Measurements from ENCODE around the gene GOLGA6C. TPM values are rescaled to one million over a fixed set of nuclear protein-coding genes. Genes with fewer than 3 reads are reported as not detected.
"Not testable (repeated sequence)": the region's sequence is repeated elsewhere in the genome, so short reads cannot be mapped to it uniquely, and the experiment has no call there.

The GOLGA6C gene
- total RNA-seq, 1 donor from 2014 or later, result not detected

DNA sequence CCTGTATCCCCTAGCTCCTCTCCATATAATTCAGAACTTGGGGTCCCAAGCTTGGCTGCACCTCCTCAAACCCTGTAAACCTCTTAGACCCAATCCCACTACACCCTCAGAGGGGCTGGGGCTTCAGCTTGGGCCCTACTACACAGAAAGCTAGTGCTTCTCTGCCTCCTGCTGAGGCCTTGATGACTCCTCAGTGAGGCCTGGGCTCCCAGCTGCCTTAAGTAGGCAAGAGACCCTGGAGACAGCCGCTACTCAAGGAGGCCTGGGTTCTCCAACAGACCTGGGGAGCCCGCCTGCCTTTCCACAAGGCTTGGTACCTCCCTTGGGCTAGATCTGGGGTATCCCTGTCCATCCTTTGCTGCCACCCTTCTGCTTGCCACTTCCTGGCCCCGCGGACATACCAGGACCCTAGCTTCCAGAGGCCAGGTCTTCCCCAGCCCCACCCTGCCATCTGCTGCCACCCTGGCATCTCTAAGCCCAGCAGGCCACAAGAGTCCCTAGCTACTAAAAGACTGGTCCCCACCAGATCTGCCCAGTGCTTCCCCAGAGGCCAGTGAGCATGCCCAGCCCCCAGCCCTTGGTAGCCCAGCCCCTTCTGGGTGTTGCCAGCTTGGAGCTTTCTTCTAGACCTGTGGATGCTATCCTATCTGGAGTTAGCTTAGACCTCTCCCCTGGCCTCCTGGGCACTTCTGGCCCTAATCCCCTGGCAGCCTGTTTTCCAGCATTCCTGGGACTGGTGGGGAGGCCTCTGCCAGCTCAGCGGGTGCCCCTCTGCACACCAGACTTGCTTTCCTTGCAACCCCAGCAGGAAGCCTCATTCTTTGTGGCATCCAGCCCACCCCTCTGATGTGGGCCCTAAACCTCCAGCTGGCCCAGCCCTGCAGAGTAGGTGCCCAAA lies 42.8 kb upstream of the GOLGA6C start:
- Mint-ChIP-seq H3K27me3 (no peaks in the 10 kb centered on the region), H3K27ac (no peak overlapping the region), H3K36me3 (ENCODE audit: low read depth) (peaks cover 18% of the 10 kb centered on the region), H3K4me1 (peaks cover 14% of the 10 kb centered on the region), H3K4me3 (no peak overlapping the region), H3K9me3 (no peaks in the 10 kb centered on the region)
- DNase-seq, result no peak
- CTCF ChIA-PET, result interaction anchor here (1.0 to 1.5 kb wide), 3 partner anchors 11 to 186 kb away, joined by 3 to 6 read pairs (median 3); no protein-coding TSS in a partner anchor
- POLR2A ChIA-PET, result interaction anchor here (0.7 to 1.6 kb wide), 4 partner anchors 9 to 180 kb away, joined by 3 to 7 read pairs (median 4); no protein-coding TSS in a partner anchor
- no peak for ATAC-seq (ENCODE audit: low read depth)
- no peak for TF ChIP-seq CTCF (IDR thresholded peaks at IDR 0.05)
- intact Hi-C loops (cut with micrococcal nuclease), result no loop called here

DNA sequence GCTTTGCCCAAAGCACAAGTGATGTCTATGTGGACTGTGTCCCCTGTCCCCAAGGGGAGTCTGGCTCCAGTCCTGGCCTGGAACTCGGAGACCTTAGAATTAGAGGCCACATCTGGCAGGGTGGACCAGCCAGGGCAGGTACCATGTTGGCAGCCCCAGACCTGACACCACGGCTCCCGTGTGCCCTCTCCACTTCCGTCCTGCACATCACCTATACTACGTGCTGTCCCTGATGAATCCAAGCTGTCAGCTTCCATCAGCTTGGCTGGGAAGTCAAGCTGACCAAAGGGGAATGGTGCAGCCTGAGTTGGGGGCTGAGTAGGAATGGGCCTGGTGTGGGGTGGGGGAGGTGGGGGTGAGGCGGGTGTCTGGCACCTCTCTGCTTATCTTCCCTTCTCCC lies 41.1 kb upstream of the GOLGA6C start:
- ATAC-seq (ENCODE audit: low read depth) (no peak), DNase-seq (no peak)
- no peaks in the 10 kb centered on the region for H3K27me3 Mint-ChIP-seq
- POLR2A ChIA-PET, result no interaction called here
- no peak for TF ChIP-seq CTCF (IDR thresholded peaks at IDR 0.05)
- no peak overlapping the region for H3K4me3 Mint-ChIP-seq
- H3K4me1 Mint-ChIP-seq, result peaks cover 14% of the 10 kb centered on the region
- peaks cover 8% of the 10 kb centered on the region for H3K36me3 Mint-ChIP-seq (ENCODE audit: low read depth)
- CTCF ChIA-PET, result no interaction called here
- H3K27ac Mint-ChIP-seq, result no peak overlapping the region
- no peaks in the 10 kb centered on the region for H3K9me3 Mint-ChIP-seq
- intact Hi-C loops (cut with micrococcal nuclease), result no loop called here

GRCh38 chr15:75217574-75217973 lies 40.6 kb upstream of the GOLGA6C start:
- H3K27ac Mint-ChIP-seq; DNase-seq; CTCF ChIA-PET; intact Hi-C loops (cut with micrococcal nuclease); H3K9me3 Mint-ChIP-seq; ATAC-seq (ENCODE audit: low read depth); H3K36me3 Mint-ChIP-seq (ENCODE audit: low read depth); POLR2A ChIA-PET; H3K27me3 Mint-ChIP-seq; H3K4me3 Mint-ChIP-seq: not testable (repeated sequence)
- peaks cover 14% of the 10 kb centered on the region for H3K4me1 Mint-ChIP-seq

- ChIA-PET CTCF (interaction anchor here (1.1 kb wide), 1 partner anchor 176 kb away, joined by 4 read pairs; no protein-coding TSS in a partner anchor), POLR2A (interaction anchor here (0.7 to 1.5 kb wide), 5 partner anchors 12 to 196 kb away, joined by 3 to 6 read pairs (median 4); partner anchors contain the start of genes C15orf39 and PPCDC)
- intact Hi-C loops (cut with micrococcal nuclease); H3K4me3 Mint-ChIP-seq; H3K36me3 Mint-ChIP-seq (ENCODE audit: low read depth); H3K9me3 Mint-ChIP-seq; DNase-seq; H3K27me3 Mint-ChIP-seq: not testable (repeated sequence)
- H3K27ac Mint-ChIP-seq, result peak overlapping the region; percentile 77
- ATAC-seq (ENCODE audit: low read depth), result peak; percentile 66
- peaks cover 14% of the 10 kb centered on the region for H3K4me1 Mint-ChIP-seq
These were observed 38.6 kb upstream of the GOLGA6C start for GRCh38 chr15:75219507-75219929.

GRCh38 chr15:75223688-75224087 lies 34.4 kb upstream of the GOLGA6C start:
- peaks cover 14% of the 10 kb centered on the region for H3K4me1 Mint-ChIP-seq
- intact Hi-C loops (cut with micrococcal nuclease), result no loop called here
- ATAC-seq (ENCODE audit: low read depth) (no peak), DNase-seq (no peak)
- no peaks in the 10 kb centered on the region for H3K36me3 Mint-ChIP-seq (ENCODE audit: low read depth)
- ChIA-PET CTCF (no interaction called here), POLR2A (no interaction called here)
- no peak overlapping the region for H3K4me3 Mint-ChIP-seq
- TF ChIP-seq CTCF (IDR thresholded peaks at IDR 0.05), result no peak
- H3K9me3 Mint-ChIP-seq, result no peaks in the 10 kb centered on the region
- peaks cover 8% of the 10 kb centered on the region for H3K27me3 Mint-ChIP-seq
- no peak overlapping the region for H3K27ac Mint-ChIP-seq

- ATAC-seq (ENCODE audit: low read depth) (no peak), DNase-seq (no peak)
- H3K27ac Mint-ChIP-seq, result no peak overlapping the region
- H3K9me3 Mint-ChIP-seq, result no peaks in the 10 kb centered on the region
- no peak for TF ChIP-seq CTCF (IDR thresholded peaks at IDR 0.05)
- H3K4me3 Mint-ChIP-seq, result no peak overlapping the region
- ChIA-PET CTCF (no interaction called here), POLR2A (no interaction called here)
- H3K27me3 Mint-ChIP-seq, result peaks cover 10% of the 10 kb centered on the region
- intact Hi-C loops (cut with micrococcal nuclease), result no loop called here
- peaks cover 9% of the 10 kb centered on the region for H3K4me1 Mint-ChIP-seq
- no peaks in the 10 kb centered on the region for H3K36me3 Mint-ChIP-seq (ENCODE audit: low read depth)
These were observed 33.9 kb upstream of the GOLGA6C start for GRCh38 chr15:75224281-75224680.

DNA sequence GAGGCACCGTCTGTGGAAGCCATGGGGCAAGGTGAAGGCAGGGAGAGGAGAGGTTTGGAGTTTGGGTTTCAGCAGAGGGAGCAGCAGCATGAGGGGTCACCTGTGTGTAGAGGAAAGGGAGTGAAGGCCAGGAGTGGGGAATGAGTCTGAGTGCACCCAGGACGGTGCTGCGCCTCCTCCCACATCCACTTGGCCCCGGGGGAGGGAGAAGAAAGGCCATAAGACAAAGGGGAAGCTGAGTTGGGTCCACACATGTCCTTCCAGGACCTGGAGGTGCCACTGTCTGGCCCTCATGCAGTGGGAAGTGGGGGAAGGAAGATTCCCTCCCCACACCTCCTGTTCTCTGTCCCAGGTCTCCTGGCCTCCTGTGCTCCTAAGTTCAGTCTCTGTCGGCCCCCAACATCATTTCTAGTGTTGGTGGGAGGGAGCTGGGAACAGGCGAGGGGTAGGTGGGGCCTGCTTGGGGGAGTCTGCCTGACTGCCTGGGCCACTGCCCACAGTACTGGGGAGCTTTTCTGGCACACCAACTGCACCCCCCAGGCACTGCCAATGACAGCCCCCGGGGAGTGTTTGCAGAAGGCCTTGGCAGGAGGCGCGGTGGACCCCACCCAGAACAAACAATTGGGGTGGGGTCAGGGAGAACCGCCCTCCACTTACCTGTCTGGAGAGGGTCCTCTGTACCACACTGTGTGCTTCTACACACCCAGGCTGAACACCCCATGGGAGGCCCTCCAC lies 32.9 kb upstream of the GOLGA6C start:
- H3K27me3 Mint-ChIP-seq; H3K27ac Mint-ChIP-seq; H3K36me3 Mint-ChIP-seq (ENCODE audit: low read depth); H3K9me3 Mint-ChIP-seq; DNase-seq; intact Hi-C loops (cut with micrococcal nuclease); POLR2A ChIA-PET; CTCF ChIA-PET; H3K4me1 Mint-ChIP-seq; ATAC-seq (ENCODE audit: low read depth); H3K4me3 Mint-ChIP-seq: not testable (repeated sequence)

Measured in activated B cell treated with CpG ODN at 0.5 μM for 24 hours (primary cell).